Erythroblast (primary cell): ENCODE measurements around the gene CD81.
"Not testable (repeated sequence)": the region's sequence is repeated elsewhere in the genome, so short reads cannot be mapped to it uniquely, and the experiment has no call there.

Source experiments
- DNase-seq, 2 experiments: peaks; one replicate each; lab custom pipeline; 2025; lab: John Stamatoyannopoulos, UW
- GATA1 ChIP-seq: IDR thresholded peaks from 2 replicates; pipeline ENCODE4 v1.6.1; 2011; ENCODE audit warnings: low read depth, mild to moderate bottlenecking, control low read depth, low read length, moderate library complexity
- POLR2A ChIP-seq: IDR thresholded peaks from 2 replicates; pipeline ENCODE4 v1.6.1; 2011; ENCODE audit warnings: mild to moderate bottlenecking, low read length

Gene CD81

DNA sequence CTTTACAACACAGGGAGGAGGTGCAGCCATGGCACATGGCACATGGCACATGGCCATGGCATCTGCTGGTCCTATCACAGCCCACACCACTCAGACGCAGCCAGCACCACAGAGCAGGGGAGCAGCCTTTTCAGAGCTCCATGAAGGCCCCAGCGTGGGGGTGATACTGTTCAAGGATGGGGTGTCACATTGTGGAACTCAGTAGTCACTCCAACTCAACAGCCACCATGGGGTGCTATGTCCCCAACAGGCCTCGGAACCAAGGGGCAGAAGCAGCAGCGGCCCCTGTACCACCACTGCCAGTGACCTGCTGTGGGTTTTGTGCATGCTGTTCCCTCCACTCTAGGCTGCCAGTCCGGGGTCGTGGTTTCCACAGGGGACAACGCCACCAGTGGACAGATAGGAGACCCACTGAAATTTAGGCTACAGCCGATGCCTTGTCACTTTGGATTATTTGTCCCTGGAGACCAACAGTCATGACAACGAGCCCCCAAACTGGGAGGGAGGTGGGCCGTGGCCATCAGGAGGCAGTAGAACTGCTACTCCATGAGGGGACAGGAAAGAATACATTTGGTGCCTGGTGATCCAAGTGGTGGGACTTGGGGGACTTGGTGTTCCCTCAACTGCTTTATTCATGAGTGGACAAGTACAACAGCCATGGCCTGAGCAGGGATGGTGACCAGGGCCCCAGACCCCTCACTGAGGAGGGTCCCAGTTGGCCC, 30.4 kb upstream of the CD81 start:
- TF ChIP-seq GATA1 (no peak), POLR2A (no peak)

DNA sequence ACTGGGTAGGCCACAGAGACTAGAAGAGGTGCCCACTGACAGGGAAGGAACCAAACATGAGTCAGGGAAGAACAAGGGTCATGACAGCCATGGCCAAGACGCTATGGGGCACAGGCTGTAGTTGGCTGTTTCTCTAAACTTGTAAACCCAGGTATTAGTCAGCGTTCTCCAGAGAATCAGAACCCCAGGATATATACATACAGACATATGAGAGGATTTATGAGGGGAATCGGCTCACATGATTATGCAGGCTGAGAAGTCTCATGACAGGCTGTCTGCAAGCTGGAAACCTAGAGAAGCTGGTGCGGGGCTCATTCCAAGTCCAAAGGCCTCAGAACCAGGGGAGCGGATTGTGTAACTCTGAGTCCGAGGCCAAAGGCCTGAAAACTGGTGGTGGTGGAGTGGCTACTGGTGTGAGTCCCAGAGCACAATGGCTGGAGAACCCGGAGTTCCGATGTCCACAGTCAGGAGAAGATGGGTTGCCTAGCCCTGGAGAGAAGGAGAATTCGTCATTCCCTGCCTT, 29.7 kb upstream of the CD81 start:
- DNase-seq: no peak
- TF ChIP-seq POLR2A (no peak), GATA1 (no peak)

More for the DNA sequence above, 30.4 kb upstream of the CD81 start:
- DNase-seq: no peak

DNA sequence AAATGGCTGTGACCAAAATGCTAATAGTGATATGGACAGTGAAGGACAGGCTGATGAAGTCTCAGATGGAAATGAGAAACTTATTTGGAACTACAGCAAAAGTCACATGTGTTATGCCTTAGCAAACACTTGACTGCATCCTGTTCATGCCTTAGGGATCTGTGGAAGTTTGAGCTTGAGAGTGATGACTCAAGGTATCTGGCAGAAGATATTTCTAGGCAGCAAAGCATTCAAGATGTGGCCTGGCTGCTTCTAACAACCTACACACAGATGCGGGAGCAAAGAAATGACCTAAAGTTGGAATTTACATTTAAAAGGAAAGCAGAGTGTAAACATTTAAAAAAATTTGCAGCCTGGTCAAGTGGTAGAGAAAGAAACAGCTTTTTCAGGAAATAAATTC, 28.1 kb upstream of the CD81 start:
- TF ChIP-seq POLR2A (no peak), GATA1 (no peak)
- DNase-seq: no peak

DNA sequence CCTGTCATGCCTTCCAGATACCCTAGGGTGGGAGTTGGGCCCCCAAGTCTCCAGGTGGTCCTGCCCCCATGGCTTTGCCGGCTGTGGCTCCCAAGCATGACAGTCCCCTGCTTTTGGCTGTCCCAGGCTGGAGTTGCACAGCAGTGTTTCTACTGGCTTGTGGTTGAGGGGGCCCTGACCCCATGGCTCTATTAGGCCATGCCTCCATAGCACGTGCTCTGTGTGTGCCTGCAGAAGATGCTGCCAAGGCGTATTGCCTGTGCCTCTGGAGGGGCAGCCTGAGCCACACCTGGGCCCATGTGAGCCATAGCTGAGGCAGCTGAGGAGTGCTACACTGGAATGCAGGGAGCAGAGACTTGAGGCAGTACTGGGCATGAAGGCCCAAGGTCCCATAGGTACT, 25.4 kb upstream of the CD81 start:
- DNase-seq: no peak
- TF ChIP-seq GATA1 (no peak), POLR2A (no peak)

DNA sequence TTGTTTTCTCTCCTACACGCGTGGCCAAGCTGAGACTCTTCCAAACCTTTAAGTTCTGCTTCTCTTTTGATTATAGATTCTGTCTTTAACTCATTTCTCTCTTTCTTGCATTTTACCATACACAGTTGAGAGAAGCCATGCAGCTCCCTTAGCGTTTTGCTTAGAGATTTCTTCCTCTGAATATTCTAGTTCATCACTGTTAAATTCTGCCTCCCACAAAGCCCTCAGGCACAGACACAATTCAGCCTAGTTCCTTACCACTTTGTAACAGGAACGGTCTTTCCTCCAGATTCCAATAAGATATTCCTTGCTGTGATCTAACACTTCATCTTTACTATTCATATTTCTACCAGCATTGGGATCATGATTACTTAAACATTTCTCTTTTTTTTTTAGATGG, 24.7 kb upstream of the CD81 start:
- TF ChIP-seq GATA1 (no peak), POLR2A (no peak)
- DNase-seq: no peak

DNA sequence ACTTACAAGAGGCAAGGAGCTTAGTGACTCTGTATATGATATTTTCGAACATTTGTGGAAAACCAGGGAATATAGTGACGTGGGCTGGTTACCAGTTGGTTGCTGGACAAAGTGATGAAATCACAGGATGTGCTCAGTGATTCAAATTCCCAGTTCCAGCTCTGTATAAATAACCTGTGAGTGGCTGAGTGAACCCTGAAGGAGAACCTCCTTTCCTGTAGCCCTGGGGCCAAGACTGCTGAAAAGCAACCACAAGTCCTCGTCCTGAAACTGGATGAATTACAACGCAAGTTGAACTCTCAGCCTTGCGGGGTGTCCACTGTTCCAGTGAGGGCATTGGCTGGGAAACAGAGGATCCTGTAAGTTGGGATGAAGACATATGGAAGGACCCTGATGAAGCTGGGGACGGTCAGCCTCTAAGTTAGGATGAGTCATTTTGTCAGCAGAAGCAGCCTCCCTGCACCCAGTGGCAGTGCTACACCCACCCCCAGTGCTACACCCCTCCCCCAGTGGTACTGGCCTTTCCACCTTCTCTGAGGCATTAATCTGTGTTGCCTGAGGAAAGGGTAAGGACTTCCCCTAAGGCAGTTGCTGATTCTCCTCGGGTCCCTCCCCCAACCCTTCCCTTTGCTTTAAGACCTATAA, 22.0 kb upstream of the CD81 start:
- TF ChIP-seq GATA1: no peak
- no peak for TF ChIP-seq POLR2A
- DNase-seq: no peak

DNA sequence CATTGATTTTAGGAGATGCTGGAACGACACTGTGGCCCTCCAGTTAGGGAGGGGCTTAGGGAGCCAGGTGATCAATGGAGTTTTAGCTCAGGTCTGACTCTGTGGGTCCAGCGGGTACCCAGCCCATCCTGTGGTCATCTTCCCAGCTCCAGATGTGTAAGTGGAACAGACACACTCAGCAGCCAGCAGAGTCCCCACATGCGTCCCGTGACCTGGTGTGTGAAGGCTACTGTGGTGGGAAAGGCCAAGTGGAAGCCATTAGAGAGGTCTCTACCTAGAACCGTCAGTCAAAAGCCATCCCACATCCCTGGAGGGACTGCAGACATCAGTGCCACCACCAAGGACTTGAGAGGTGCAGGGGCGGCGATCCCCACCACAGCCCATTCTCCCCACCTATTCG, 19.9 kb upstream of the CD81 start:
- DNase-seq: no peak

DNA sequence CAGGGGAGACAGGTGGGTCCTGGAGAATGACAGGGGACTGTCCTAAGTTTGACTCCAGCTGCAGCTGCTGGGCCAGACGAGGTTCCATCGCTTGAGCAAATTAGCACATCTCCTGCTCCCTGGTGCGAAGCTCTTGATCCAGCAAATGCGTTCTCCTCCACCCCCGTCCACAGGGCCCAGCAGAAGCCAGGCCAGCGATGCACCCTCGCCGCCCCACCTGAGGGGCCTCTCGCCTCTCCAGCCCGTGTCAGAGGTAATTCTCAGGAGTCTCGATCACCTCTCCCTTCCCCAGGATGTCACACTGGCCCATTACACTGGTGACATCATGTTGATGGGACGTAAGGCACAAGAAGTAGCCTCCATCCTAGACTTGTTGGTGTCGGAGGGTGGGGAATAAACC, 19.5 kb upstream of the CD81 start:
- not testable (repeated sequence) for DNase-seq

More for the DNA sequence above, 19.9 kb upstream of the CD81 start:
- TF ChIP-seq POLR2A: no peak
- no peak for TF ChIP-seq GATA1

DNA sequence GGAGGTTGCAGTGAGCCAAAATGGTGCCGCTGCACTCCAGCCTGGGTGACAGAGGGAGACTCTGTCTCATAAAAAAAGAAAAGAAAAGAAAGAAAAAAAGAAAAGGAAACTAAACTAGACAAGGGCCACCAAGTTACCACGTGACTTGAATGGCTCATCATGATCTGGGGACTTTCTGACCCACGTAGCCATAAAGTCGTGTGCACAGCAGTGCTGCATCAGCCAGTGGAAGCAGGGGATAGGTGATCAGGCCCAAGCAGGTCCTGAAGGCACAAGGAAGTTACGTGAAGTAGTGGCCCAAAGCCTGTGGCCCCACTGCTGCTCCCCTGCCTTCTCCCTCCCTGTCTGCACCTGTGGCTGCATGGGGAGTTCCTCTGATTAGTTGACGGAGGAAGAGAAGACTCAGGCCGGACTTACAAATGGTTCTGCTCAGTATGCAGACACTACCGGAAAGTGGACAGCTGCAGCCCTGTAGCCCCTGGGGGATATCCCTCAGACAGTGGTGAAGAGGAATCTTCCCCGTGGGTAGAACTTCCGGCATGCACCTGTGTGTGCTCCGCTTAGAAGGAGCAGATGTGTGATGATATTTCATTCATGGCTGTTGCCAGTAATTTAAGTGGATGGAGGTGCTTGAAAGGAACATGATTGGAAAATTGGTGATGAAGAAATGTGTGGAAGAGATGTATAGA, 18.2 kb upstream of the CD81 start:
- TF ChIP-seq POLR2A (no peak), GATA1 (no peak)
- DNase-seq: no peak

DNA sequence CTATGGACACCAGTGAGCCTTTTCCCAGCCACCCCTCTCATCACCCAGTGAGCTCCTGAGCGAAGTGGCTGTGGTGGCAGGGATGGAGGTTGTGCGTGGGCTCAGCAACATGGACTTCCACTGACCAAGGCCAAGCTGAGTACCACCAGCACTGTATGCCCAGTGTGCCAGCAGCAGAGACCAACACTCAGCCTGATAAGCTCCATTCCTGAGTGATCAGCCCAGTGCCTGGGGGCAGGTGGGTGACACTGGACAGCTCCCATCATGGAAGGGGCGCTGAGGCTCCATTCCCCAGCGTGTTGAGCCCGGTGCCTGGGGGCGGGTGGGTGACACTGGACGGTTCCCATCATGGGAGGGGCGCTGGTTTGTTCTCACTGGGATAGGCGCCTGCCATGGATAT, 17.6 kb upstream of the CD81 start:
- TF ChIP-seq POLR2A (no peak), GATA1 (no peak)

DNA sequence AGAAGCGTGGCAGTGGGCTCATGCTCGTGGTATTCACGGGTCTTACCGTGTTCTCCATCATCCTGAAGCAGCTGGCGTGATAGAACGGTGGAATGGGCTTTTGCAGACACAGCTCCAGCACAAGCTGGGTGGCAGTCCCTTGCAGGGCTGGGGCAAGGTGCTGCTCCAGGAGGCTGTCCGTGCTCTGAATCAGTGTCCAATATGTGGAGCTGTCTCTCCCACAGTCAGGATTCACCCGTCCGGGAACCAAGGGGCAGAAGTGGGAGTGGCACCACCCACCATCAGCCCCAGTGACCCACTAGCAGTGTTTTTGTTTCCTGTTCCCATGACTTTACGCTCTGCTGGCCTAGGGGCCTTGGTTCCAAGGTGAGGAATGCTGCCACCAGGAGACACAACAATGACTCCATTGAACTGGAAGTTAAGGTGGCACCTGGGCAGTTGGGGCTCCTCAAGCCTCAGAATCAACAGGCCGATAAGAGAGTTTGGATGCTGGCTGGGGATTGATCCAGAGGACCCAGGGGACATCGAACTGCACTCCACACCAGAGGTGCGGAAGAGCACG, 16.9 kb upstream of the CD81 start:
- no peak for DNase-seq
- TF ChIP-seq POLR2A (no peak), GATA1 (no peak)

More for the DNA sequence above, 17.6 kb upstream of the CD81 start:
- no peak for DNase-seq

DNA sequence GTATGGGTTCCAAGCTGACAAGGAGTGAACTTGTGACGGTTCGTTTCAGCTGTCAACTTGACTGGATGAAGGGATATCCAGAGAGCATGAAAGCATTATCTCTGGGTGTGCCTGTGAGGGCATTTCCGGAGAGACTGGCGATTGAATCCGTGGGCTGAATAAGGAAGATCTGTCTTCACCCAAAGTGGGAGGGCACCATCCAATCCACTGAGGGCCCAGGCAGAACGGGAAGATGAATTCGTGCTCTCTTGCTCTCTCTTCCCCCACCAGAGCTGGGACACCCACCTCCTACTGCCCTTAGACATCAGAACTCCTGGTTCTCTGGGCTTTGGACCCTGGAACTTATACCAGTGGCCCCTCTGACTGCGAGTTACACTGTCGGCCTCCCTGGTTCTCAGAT, 15.5 kb upstream of the CD81 start:
- DNase-seq: no peak
- TF ChIP-seq GATA1: no peak
- TF ChIP-seq POLR2A: no peak

DNA sequence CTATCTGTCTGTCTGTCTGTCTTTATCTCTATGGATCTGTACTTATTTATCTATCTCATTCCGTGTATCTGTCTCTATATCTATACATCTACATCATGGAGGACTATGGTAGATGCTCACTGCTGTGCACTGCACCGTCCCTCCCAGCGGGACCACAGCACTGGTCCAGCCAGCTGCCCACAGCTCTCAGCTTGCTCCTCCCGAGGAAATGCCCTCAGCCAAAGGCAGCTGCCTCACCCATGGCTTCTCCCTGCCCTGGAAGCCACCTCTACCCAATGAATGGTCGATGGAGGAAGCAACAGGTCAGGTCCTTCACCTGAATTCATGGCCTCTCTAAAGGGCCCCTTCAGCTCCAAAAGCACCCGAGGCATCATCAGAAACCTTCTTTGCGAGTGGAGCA, 14.7 kb upstream of the CD81 start:
- TF ChIP-seq POLR2A (no peak), GATA1 (no peak)
- no peak for DNase-seq

DNA sequence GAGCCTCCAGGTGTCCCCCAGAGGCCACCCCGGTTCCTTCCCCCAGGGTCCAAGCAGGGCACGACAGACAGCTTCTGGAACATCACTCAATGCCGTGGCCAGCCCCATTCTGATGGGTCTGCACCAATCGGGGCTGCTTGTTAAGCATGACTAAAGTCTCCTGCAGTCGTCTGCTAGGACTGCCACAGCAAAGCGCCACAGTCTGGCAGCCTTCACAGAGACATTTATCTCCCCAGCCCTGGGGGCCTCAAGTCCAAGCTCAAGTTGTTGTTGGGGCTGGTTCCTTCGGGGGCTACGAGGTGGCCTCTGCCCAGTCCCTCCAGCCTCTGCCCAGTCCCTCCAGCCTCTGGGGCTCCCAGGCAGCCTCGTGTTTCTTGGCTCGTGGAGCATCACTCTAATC, 14.0 kb upstream of the CD81 start:
- no peak for TF ChIP-seq POLR2A
- TF ChIP-seq GATA1: no peak
- DNase-seq: no peak
